Stimulated activated effector memory CD8-positive, alpha-beta T cell treated with anti-CD3 and anti-CD28 coated beads, Interleukin-12 subunit alpha, Interleukin-12 subunit beta, amount 100 ng/mL, for 72 hours (primary cell): ENCODE data around the gene BAIAP3.
A peak's percentile ranks its signal among the peaks of the same experiment; 100 is the strongest.

ENCODE experiments used
- ATAC-seq: fragments of 150-1000 bp; cut with Tn5 transposase; 2 replicates; pipeline ENCODE4 v1.10.0; 2021
- DNase-seq, 2 donors: peaks; one replicate each; pipeline ENCODE4 v3.0.0; 2021 to 2022; ENCODE audit warnings: low spot score in 2 of 2
- H3K27ac Mint-ChIP-seq: one replicate; pipeline ENCODE4 v1.8.0; 2022; ENCODE audit warnings: mild to moderate bottlenecking, mixed read lengths
- H3K36me3 Mint-ChIP-seq: one replicate; pipeline ENCODE4 v1.8.0; 2022; ENCODE audit warnings: mild to moderate bottlenecking, mixed read lengths
- H3K4me1 Mint-ChIP-seq: one replicate; pipeline ENCODE4 v1.8.0; 2022; ENCODE audit warnings: mixed read lengths
- H3K4me3 Mint-ChIP-seq: one replicate; pipeline ENCODE4 v1.8.0; 2022; ENCODE audit warnings: mild to moderate bottlenecking, mixed read lengths
- H3K9me3 Mint-ChIP-seq: one replicate; pipeline ENCODE4 v1.8.0; 2022; ENCODE audit warnings: mixed read lengths

Gene BAIAP3

GRCh38 chr16:1331712-1332617, 1.5 kb upstream of the BAIAP3 start:
- no peaks in the 10 kb centered on the region for H3K36me3 Mint-ChIP-seq
- ATAC-seq (peak; percentile 56), DNase-seq (peak in 1 of 2 donors; percentile 75)
- H3K9me3 Mint-ChIP-seq = no peaks in the 10 kb centered on the region
- H3K27ac Mint-ChIP-seq = peak overlapping the region; percentile 76
- peak overlapping the region; percentile 73 for H3K4me3 Mint-ChIP-seq
- H3K4me1 Mint-ChIP-seq = peaks cover 17% of the 10 kb centered on the region

- Mint-ChIP-seq H3K27ac (peak overlapping the region; percentile 69), H3K4me1 (peaks cover 17% of the 10 kb centered on the region), H3K9me3 (no peaks in the 10 kb centered on the region), H3K4me3 (peak overlapping the region; percentile 73), H3K36me3 (no peaks in the 10 kb centered on the region)
- DNase-seq = peak in 1 of 2 donors; percentile 54
- no peak for ATAC-seq
Measured at GRCh38 chr16:1332618-1333148, 762 bp upstream of the BAIAP3 start.

DNA sequence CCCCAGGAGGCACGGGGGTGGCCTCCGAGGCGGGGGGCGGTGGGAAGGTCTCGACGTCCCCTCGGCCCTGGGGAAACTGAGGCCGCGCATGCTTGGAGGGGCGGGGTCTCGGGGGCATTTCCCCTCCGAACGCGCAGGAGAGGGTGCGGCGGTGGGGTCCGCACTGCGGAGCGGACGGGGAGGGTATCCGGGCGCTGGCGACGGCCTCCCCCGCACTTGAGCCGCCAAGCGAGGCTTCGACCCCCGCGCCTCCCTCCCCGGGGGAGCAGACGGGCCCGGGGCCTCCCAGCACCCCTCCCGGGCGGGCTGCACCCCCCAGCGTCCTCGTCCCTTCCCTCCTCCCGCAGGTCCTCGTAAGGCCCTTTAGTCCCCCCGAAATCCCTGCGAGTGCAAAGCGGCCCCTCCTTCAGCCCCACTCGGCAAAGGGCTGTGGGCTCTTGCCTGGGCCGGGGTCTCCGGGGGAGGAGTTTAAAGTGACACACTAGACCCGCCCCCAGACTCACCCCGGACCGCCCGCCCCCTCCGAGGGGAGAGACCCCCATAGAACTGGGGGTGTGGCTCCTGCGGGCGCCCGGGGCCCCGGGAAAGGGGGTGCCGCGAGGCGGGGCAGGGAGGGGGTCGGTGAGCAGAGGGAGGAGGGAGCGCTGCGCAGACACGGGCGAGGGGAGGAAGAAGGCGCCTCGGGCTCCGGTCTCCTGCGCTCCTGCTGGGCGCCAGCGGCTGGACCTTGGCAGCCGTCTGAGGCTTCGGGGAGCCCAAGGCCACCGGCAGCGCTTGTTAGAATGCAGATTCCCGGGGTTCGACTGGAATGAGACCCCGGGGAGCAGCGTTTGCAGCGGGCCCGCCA, 632 bp downstream of the BAIAP3 start:
- peak overlapping the region; percentile 18 for H3K4me3 Mint-ChIP-seq

DNA sequence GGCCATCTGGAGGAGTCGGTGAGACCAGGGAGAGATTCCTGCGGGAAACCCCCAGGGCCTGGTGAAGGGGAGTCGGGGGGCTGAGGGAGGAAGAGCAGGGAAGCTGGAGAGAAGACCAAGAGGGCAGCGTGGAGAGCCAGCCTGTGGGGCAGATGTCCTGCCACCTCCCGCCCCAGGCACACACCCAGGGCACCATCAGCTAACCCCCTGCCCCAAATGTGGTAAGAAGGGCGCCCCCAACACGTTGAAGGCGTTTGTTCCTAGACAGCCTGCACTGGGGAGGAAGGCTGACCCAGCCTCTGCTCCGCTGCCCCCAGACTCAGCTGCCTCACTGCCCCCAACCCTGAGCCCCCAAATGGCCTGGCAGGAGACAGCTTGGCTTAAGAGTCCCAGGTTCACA, 1.3 kb downstream of the BAIAP3 start:
- Mint-ChIP-seq H3K36me3 (no peaks in the 10 kb centered on the region), H3K4me3 (peak overlapping the region; percentile 18), H3K4me1 (peaks cover 17% of the 10 kb centered on the region), H3K9me3 (no peaks in the 10 kb centered on the region), H3K27ac (no peak overlapping the region)
- no peak for DNase-seq
- no peak for ATAC-seq

More for the DNA sequence above, 632 bp downstream of the BAIAP3 start:
- Mint-ChIP-seq H3K9me3 (no peaks in the 10 kb centered on the region), H3K36me3 (no peaks in the 10 kb centered on the region), H3K4me1 (peaks cover 17% of the 10 kb centered on the region), H3K27ac (no peak overlapping the region)
- DNase-seq (peak in 1 of 2 donors; percentile 51), ATAC-seq (no peak)

- Mint-ChIP-seq H3K36me3 (no peaks in the 10 kb centered on the region), H3K4me3 (no peak overlapping the region), H3K4me1 (peaks cover 17% of the 10 kb centered on the region), H3K27ac (no peak overlapping the region), H3K9me3 (no peaks in the 10 kb centered on the region)
- DNase-seq (peak in 1 of 2 donors; percentile 53), ATAC-seq (no peak)
Measured at GRCh38 chr16:1335211-1335971, 1.9 kb downstream of the BAIAP3 start.

GRCh38 chr16:1335996-1336395, 2.6 kb downstream of the BAIAP3 start:
- ATAC-seq (no peak), DNase-seq (no peak)
- H3K36me3 Mint-ChIP-seq = no peaks in the 10 kb centered on the region
- H3K4me3 Mint-ChIP-seq = no peak overlapping the region
- no peak overlapping the region for H3K27ac Mint-ChIP-seq
- H3K4me1 Mint-ChIP-seq = peaks cover 17% of the 10 kb centered on the region
- no peaks in the 10 kb centered on the region for H3K9me3 Mint-ChIP-seq

GRCh38 chr16:1336619-1337018, 3.2 kb downstream of the BAIAP3 start:
- Mint-ChIP-seq H3K36me3 (no peaks in the 10 kb centered on the region), H3K27ac (no peak overlapping the region), H3K4me3 (no peak overlapping the region), H3K4me1 (peaks cover 11% of the 10 kb centered on the region), H3K9me3 (no peaks in the 10 kb centered on the region)
- ATAC-seq (no peak), DNase-seq (no peak)

- Mint-ChIP-seq H3K4me3 (no peak overlapping the region), H3K4me1 (peaks cover 10% of the 10 kb centered on the region), H3K9me3 (no peaks in the 10 kb centered on the region), H3K36me3 (no peaks in the 10 kb centered on the region), H3K27ac (no peak overlapping the region)
- ATAC-seq (no peak), DNase-seq (no peak)
Measured at GRCh38 chr16:1337486-1337885, 4.0 kb downstream of the BAIAP3 start.

DNA sequence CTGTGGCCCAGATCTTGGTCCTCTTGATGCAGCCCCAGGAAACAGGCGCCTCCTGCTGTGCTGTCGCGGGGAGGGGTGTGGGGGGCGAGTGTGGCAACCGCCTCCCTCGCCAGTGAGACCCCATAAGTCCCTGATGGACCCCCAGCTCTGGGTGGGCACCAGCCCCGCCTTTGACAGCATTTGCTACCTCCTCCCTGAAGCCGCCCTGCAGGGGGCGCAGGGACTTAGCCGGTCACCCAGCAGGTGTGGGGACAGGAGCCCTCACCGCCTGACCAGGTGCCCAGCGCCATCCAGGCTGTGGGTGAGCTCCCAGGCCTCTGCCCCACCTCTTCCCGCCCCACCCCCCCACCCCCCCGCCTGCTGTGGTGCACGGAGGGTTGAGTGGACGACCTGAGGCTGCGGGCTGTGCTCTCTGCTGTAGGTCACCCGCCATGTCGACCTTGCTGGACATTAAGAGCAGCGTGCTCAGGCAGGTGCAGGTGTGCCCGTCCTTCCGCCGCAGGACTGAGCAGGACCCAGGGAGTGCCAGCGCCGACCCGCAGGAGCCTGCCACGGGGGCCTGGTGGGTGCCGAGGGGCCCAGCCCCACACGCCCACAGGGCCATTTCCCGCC, 4.8 kb downstream of the BAIAP3 start:
- H3K36me3 Mint-ChIP-seq = peaks cover 4% of the 10 kb centered on the region
- no peaks in the 10 kb centered on the region for H3K9me3 Mint-ChIP-seq
- H3K4me3 Mint-ChIP-seq = no peak overlapping the region
- DNase-seq = peak in 1 of 2 donors; percentile 65
- ATAC-seq = no peak
- H3K4me1 Mint-ChIP-seq = peaks cover 14% of the 10 kb centered on the region
- no peak overlapping the region for H3K27ac Mint-ChIP-seq

DNA sequence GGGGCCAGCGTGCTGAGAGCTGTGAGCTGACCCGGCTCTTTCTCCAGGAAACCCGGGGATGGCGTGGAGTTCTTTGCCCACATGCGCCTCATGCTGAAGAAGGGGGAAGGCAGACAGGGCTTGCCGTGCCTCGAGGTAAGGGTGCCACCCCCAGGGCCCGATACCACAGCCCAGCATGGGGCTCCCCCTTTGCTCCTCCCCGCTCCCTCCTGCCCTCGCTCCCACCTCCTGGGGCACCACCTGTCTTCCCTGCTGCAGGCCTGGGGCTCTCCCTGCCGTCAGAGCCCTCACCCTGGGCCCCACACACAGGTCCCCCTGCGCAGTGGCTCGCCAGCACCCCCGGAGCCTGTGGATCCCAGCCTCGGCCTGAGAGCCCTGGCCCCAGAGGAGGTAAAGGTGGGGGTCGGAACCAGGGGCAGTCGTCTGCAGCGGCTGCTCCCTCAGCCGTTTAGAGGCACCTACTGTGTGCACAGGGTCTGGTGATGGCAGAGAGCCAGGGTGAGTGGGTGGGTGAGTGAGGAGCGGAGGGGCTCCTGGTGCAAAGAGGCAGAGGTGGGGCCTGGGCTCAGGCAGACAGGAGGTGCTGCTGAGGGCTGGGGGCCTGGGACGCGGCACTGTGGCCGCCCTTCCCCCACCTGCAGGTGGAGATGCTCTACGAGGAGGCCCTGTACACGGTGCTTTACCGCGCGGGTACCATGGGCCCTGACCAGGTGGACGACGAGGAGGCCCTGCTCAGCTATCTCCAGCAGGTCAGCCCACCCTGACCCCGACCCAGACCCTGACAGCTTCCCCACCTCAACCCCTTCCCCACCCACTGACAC, 5.6 kb downstream of the BAIAP3 start:
- DNase-seq = no peak
- no peak overlapping the region for H3K4me3 Mint-ChIP-seq
- ATAC-seq = no peak
- H3K27ac Mint-ChIP-seq = no peak overlapping the region
- H3K36me3 Mint-ChIP-seq = peaks cover 6% of the 10 kb centered on the region
- H3K4me1 Mint-ChIP-seq = peaks cover 18% of the 10 kb centered on the region
- no peaks in the 10 kb centered on the region for H3K9me3 Mint-ChIP-seq

- Mint-ChIP-seq H3K4me1 (peaks cover 18% of the 10 kb centered on the region), H3K27ac (no peak overlapping the region), H3K36me3 (peaks cover 6% of the 10 kb centered on the region), H3K9me3 (no peaks in the 10 kb centered on the region), H3K4me3 (peak overlapping the region; percentile 65)
- ATAC-seq (no peak), DNase-seq (no peak)
Measured at GRCh38 chr16:1340730-1341494, 7.5 kb downstream of the BAIAP3 start.

- peaks cover 18% of the 10 kb centered on the region for H3K4me1 Mint-ChIP-seq
- H3K4me3 Mint-ChIP-seq = peak overlapping the region; percentile 65
- H3K9me3 Mint-ChIP-seq = no peaks in the 10 kb centered on the region
- peaks cover 6% of the 10 kb centered on the region for H3K36me3 Mint-ChIP-seq
- DNase-seq = no peak
- no peak for ATAC-seq
- H3K27ac Mint-ChIP-seq = no peak overlapping the region
Measured at GRCh38 chr16:1341495-1342420, 8.3 kb downstream of the BAIAP3 start.
